Activated CD4-positive, alpha-beta T cell treated with anti-CD3 and anti-CD28 coated beads, Interleukin-10, Interleukin-2, amounts not matched to agents 100 ng/mL and 50 ng/mL, durations not matched to agents 16 hours and 8 hours (primary cell): Measurements from ENCODE around the gene CACFD1.

Source experiments
- DNase-seq: peaks from one replicate; pipeline ENCODE4 v3.0.0-alpha.2; 2020

Gene CACFD1

GRCh38 chr9:133485531-133486260 is 25.9 kb downstream of the CACFD1 start:
- peak; percentile 29 for DNase-seq

- DNase-seq: no peak
Measured at GRCh38 chr9:133487331-133487725, 27.6 kb downstream of the CACFD1 start.

GRCh38 chr9:133488686-133489252 is 29.0 kb downstream of the CACFD1 start:
- DNase-seq: no peak

DNA sequence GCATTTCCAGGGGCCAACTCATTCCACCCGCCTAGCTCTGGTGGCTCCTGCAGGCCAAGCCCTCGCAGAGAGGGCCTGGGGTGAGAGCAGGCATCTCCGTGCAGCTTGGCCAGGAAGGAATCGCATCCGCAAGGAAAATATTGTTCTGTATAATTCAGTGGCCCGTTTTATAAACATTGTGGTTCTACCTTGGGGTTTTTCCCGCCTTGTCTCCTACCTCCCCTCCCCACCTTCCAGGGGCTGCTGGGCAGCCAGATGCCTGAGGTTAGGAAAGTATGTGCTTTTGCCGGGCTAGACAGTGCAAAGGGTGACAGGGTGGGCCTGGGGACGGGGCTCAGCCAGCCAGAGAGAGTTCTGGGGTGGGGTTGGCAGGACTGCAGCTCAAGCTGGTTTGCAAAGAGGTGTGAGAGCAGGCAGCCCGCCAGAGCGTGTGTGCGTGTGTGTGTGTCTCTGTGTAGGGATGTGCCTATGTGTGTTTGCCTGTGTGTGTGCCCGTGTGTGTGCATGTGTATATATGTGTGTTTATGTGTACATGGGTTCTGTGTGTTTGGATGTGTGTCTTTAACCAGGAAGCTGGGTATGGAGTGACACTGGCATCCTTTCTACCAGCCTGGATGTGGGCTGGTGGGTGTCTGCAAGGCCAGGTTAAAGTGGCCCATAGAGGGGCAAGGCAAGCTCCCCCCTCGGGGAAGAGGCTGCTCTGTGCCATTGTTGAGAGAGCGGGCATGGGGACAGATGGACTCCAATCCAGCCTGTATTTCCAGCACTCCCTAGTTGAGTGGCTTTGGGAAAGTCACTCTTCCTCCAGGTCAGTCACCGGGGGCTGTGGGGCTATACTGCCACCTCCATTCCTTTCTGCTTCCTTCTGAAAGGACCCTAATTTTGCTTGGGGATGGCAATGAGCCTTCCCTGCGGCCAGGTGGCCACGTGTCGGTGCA is 29.7 kb downstream of the CACFD1 start:
- no peak for DNase-seq

DNA sequence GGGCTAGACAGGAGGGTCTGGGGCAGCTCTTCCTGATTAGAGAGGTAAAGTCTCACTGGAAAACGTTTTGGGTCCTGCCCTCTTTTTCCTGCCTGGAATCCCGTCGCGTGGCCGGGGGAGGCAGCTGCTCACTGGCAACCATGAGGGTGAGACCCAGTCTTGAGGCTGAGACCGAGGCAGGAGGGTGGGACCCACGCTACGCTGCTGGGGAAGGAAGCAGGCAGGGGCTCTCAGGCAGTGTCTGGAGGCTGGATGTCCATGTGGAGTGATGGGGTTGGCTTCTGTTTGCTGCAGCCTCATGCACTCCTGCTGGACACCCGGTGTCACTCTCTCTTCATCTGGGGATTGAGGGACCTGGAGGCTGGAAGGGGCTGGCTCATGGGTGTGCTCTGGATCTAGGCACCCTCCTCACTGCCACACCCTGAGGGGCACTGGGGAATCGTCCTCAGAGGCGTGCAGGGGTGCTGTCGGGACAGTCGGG is 30.5 kb downstream of the CACFD1 start:
- no peak for DNase-seq

DNA sequence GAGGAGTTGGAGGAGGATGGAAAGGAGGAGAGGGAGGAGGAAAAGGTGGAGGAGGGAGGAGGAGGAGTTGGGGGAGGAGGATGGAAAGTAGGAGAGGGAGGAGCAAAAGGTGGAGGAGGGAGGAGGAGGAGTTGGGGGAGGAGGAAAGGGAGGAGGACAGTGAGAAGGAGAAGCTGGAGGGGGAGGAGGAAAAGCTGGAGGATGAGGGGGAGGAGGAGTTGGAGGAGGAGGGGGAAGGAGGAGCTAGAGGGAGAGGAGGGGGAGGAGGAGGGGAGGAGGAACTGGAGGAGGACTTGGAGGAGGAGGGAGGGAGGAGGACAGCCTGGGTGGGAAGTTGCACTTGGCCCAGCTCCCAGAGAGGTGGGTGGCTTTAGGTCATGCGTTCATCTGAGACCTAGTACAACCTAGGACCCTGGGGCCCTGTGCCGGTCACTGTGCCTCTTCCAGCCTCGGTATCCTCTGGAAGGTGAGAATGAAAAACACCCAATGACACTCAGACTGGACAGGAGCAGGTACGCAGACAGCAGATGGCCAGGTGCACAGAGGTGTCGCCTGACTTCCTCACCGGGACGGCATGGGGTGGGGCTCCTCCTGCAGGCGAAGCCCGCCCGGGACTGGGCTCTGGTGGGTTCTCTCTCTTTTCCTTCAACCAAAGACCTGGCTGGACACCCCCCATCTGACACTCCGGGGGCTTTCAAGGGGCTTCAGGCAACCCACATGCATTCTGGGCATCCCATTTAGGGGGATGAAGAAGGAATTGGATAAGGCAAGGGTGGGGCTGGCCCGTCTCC is 31.3 kb downstream of the CACFD1 start:
- DNase-seq: no peak

GRCh38 chr9:133491656-133491925 is 31.8 kb downstream of the CACFD1 start:
- DNase-seq: no peak

DNA sequence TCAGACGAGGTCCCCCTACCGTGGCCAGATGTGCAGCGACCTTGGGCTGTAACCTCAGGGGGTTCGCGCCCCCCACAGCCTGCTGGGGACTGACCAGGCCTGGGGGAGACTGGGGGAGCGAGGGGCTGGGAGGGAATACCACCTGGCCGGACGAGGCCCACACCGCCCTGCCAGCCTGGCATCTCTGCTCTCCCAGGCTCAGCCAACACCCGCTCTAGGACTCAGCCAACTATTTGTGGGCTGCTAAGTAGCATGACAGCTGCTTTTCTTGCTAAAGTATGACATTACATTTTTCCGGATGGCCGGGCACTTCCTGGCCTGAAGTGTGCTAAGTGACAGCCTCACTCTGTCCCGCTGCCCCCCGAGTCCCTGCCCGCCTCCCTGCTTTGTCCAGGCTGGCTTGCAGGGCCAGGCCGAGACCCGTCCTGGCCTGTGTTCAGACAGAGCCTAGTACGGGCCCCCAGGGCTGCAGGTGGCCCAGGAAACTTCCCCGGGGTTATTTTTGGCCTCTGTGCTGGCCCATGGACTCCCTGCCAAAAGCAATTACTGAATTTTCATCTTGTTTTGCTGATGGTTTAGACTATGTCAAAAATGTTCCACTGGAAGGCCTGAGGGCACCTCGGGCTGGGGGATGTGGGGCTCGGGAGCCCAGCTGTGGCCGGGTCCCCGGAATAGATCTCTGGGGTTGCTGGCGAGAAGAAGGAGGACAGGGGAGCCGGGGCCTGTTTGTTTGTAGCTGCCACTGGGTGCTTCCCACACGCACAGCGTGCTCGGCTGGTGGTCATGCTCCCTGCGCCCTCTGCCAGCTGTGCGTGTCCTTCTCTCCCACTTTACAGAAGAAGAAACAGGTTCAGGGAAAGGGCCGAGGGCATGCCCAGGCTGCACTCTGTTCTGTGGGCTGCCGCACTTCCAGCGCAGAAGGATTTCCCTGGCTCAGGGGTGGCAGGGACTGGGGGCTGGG is 32.6 kb downstream of the CACFD1 start:
- DNase-seq: no peak

- no peak for DNase-seq
Measured at GRCh38 chr9:133493428-133493827, 33.6 kb downstream of the CACFD1 start.

GRCh38 chr9:133493845-133494540 is 34.2 kb downstream of the CACFD1 start:
- DNase-seq: no peak

- DNase-seq: no peak
Measured at GRCh38 chr9:133494636-133495326, 35.0 kb downstream of the CACFD1 start.

GRCh38 chr9:133495327-133496293 is 35.8 kb downstream of the CACFD1 start:
- DNase-seq: no peak

DNA sequence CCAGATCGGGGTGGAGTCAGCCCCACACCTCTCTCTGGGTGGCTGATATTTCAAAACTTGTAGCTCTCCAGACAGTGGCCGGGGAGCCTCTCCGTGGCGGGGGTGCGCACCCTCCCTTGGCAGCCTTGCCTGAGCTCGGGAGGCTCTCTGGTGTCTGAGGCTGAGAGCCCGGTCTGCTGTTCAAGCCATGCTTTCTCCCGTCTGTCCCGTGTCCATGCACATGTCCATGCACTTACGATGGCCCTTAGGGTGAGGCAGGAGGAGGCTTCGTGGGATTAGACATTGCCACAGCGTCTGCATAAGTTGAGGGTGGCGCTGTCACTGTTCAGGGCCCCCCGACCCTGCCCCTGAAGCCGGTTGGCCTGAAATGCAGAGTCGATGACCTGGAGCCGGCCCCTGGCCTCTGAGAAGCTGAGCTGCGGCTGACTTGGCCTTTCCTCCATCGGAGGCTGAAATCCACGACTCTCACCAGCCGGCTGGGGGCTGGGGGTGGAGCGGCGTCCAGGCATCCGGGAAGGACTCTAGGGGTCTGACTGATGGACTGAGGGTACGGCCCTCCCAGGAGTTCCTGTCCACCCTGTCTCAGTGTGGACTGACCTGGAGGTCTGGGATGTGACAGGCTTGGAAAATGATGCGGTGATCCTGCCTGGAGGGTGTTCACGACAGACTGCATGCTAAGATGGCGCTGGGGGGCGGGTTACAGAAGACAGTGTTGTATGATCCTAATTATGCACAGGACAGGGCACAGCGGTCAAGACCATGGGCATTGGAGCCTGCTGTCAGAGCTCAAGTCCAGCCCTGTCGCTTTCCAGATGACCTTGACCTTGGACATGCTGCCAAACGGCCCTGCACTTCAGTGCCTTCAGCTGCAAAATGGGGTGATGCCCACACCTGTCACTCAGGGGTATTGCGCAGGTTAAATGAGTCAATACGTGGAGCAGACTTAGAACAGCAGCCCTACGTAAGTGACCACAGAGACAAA is 37.4 kb downstream of the CACFD1 start:
- DNase-seq: no peak

DNA sequence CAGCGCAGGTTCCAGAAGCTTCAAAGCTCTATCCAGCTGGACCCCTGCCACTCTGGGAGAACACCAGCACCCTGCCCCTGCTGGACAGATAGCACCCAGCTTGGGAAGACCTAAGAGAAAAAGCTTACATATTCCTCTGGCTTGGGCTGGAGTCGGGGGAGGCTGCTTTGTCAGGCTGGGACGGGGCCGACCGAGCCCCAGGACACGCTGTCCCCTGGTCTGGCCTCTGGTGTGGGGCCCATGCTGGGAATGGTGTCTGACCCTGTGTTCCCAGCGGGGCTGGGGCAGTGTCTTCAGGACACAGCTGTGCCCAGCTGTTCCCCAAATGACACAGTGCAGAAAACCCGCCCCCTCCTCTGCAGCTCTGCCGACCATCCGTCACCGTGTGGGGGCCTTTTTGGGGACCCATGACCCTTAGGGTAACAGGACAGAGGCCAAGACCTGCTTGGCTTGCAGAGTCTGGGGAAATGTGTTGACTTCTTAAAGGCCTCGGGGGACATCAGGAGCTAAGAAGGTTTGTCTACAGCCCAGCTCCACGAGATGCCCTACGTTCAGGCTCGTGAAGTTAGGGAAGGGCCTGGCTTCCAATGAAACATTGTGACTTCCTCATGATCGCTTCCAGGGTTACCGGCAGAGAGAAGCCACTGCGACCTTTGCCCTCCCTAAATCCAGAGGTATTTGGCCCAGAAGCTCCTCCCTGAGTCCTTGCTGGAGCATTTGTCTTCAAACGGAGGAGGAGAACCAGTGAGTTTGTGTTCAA is 39.5 kb downstream of the CACFD1 start:
- DNase-seq: no peak

GRCh38 chr9:133499892-133500270 is 40.1 kb downstream of the CACFD1 start:
- no peak for DNase-seq

- no peak for DNase-seq
Measured at GRCh38 chr9:133502112-133502511, 42.3 kb downstream of the CACFD1 start.

GRCh38 chr9:133505186-133505830 is 45.5 kb downstream of the CACFD1 start:
- no peak for DNase-seq
